GM21529 (cell line): ENCODE results near the gene AARS2.
"Not testable (repeated sequence)": the region's sequence is repeated elsewhere in the genome, so short reads cannot be mapped to it uniquely, and the experiment has no call there.

Experiments
- ATAC-seq: cut with Tn5 transposase; IDR thresholded peaks from one replicate; pipeline ENCODE4 v1.9.1; 2021; ENCODE audit not compliant: unreplicated experiment

AARS2 gene

DNA sequence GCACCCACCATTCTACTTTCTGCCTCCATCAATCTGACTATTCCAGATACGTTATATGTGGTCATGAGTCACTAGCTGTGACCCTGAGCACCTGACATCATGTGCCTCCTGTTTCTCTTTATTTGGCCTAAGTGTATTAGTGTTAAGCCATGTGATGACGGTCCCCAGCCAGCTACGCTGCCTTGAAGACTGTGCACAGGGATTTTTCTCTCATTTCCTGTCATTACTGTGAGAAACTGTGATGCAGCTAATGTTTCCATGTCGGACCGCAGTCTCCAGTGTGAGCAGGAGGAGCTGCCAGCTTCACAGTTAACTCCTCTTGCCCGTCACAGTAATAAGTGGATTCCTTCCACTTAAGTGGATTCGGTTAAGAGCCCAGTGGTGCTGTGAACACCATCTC lies 19.4 kb upstream of the AARS2 start:
- no peak for ATAC-seq

DNA sequence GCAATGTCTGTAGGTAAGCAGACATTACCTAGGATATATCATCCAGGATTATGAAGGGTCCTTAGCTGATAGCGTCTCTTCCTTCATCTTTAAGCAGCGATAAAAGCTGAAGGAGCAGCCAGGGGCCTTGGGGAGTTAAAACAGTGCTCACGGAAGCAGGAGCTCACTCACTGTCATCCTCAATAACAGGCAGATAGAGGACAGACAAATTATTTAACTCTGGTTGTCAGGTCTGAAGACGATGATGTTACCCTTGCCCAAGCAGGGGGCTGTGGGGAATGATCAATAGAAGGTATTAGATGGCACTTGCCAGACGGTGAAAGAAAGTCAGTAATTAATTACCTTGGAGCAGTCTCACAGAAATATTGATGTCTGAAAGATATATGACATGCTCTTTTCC lies 16.7 kb upstream of the AARS2 start:
- no peak for ATAC-seq

DNA sequence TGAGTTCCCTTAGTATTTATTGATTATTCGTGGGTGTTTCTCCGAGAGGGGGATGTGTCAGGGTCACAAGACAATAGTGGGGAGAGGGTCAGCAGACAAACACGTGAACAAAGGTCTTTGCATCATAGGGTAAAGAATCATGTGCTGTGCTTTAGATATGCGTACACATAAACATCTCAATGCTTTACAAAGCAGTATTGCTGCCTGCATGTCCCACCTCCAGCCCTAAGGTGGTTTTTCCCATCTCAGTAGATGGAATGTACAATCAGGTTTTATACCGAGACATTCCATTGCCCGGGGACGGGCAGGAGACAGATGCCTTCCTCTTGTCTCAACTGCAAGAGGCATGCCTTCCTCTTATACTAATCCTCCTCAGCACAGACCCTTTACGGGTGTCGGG lies 15.1 kb upstream of the AARS2 start:
- ATAC-seq: not testable (repeated sequence)

DNA sequence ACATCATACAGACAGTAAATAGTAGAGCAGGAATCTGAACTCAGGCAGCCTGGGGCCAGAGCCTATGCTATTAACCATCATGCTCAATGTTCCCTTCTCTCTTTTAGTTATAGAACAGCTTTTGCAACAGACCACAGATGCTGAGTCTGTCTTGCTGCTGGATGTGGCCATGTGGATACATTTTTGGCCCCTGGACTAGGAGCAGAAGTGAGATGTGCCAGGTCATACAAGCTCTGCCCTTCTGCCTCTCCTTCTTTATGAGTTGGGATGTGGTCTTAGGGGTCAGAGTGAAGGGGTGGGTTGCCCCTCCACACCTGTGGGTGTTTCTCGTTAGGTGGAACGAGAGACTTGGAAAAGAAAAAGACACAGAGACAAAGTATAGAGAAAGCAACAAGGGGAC lies 14.6 kb upstream of the AARS2 start:
- no peak for ATAC-seq

DNA sequence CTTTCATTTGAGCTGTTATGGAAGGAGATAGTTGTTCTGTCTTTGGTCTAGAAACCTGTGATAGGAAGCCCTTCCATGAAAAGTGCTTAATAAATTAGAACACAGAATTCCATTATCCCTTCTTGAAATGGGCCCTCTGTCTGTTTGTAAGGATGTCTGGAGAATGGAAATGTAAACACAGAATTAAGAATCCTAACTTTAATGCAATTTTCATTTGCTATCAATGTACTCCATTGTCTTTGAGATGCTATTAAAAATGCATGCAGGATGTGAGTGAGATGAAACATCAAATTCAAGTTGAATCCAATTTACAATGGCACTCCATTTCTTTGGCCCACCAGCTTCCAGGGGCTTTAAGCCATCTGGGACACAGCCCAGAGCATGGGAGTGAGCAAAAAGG lies 13.9 kb upstream of the AARS2 start:
- no peak for ATAC-seq

DNA sequence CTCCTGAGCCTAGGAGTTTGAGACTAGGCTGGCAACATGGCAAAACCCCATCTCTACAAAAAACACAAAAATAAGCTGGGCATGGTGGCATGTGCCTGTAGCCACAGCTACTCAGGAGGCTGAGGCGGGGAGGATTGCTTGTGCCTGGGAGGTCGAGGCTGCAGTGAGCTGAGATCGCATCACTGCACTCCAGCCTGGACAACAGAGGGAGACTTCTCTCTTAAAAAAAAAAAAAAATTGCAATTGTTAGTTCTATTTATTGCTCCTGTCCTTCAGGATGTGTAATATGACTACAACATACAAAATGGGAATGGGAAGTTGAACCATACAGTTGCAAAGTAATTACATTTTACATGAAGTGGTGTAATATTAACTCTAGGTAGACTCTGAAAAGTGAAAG lies 8.1 kb upstream of the AARS2 start:
- no peak for ATAC-seq

DNA sequence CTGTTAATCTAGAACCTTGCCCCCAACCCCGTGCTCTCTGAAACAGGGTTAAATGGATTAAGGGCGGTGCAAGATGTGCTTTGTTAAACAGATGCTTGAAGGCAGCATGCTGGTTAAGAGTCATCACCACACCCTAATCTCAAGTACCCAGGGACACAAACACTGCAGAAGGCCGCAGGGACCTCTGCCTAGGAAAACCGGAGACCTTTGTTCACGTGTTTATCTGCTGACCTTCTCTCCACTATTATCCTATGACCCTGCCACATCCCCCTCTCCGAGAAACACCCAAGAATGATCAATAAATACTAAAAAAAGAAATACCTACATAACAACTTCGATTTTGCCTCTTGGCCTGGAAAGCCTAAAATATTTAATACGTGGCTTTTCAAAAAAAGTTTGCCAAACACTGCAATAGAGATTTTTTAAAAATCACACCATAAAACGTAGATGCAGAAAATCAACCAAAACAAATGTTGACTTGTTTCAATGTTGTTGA lies 4.0 kb upstream of the AARS2 start:
- ATAC-seq: not testable (repeated sequence)

DNA sequence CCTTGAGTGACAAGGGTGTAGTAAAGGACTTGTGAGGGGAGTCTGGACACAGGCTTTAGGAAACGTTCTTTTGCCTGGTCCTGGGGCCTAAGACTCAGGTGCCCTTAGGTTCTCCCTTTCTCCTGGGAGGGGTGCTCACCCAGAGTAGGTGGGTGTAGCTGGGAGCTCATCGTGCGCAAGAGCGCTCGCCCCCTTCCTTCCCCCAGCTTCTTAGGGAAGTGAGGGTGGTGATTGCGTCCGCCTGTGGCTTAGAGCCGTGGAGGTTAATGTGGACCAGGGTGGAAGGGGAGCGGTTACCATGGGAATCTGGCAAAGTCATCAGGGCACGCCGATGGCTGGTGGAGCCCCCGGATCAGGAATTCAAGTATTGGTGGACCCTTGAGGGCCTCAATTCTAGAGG lies 3.3 kb upstream of the AARS2 start:
- ATAC-seq: no peak

DNA sequence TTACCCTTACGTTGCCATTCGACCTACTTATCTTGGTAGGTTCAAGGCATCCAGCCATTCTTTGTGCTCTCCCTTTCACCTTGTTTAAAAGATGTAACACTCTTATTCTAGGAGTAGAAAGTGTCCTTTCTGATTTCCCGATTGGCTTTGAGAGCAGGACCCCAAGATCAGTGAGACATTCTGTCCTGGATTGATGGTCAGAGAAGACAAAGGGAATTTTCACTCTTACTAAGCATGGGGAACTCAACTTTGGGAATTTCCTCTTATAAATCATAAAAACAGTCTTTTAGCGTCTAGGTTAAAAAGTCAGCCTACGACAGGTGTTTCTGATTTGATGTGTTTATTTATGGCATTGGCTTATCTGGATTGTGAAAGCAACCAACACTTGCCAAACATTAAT lies 2.8 kb upstream of the AARS2 start:
- no peak for ATAC-seq

DNA sequence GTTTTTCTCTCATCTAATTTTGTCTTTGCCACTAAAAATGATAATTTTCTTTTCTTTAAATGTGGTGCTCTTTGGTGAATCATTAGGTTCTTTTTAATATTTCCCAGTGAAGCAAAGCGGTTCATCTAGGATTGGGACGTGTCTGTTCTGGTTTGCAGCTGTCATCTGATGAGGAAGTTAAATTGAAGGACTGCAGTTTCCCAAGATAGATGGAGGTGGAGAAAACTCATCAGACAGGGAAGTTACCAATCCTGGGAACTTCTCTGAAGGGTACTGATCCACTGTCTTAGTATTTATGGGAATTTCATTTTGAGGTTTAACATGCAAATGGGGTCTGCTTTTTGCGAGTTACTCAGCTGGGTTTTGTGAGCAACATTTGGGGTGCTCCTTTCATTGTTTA lies 2.4 kb upstream of the AARS2 start:
- no peak for ATAC-seq

DNA sequence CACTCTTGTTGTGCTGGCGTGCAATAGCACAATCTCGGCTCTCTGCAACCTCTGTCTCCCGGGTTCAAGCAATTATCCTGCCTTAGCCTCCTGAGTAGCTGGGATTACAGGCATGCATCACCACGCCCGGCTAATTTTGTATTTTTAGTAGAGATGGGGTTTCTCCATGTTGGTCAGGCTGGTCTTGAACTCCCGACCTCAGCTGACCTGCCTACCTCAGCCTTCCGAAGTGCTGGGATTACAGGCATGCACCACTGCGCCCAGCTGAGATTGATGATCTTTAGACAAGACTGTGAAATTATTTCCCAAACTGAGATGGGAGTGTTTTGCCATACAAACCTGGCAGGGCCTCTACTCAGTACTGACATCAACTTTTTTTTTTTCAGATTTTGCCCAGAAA lies 1.5 kb upstream of the AARS2 start:
- not testable (repeated sequence) for ATAC-seq

DNA sequence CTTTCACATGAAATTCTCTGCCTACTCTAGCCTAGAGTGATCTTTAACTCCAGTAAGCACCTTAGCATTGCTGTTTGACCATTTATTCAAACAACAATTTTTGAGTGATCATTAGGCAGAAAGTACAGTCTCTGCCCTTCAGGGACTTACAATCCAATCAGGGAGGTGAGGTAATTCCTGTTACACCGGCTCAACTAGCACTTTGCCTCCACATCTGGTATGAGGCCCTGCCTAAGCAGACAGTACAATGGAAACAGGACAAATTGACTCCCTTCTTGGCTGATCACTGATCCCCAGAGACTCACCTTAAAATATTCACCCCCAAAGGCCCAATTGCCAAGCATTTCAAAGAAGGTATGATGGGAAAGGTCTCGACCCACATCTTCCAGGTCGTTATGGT lies 1.4 kb downstream of the AARS2 start:
- ATAC-seq: no peak

DNA sequence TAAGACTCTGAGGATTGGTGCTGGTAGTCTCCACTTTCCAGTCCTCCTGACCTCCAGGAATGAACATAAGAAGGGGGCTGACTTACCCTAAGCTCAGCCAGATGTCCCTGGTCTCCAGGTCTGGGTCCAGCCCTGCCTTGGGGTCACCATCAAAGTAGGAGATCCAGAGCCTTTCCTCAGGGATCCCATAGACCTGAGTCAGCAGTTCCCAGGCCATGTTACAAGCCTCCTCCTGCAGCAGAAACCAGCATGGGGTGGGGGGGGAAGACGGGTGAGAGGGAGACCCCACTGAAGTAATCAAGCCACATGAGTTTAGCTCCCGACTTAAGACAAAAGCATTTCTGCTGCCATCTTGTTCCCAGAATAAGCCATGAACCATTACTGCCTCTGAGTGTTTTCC lies 1.8 kb downstream of the AARS2 start:
- ATAC-seq: no peak

DNA sequence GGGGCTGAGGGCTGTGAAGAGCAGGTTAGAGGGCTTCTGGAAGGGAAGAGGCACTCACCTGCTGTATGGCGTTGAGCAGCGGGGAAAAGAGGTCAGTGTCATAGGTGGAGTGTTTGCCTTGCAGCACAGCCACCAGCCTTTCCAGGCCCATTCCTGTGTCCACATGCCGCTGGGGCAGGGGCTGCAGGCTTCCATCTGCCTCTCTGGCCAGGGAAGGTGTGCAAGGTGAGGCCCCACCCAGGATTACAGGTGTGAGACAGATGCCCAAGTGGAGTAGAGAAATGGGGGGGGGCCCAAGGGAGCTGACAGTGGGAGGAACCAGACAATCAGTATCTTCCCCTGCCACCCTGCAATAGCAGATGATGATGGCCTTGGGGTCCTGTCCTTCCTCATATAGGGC lies 2.9 kb downstream of the AARS2 start:
- ATAC-seq: no peak

DNA sequence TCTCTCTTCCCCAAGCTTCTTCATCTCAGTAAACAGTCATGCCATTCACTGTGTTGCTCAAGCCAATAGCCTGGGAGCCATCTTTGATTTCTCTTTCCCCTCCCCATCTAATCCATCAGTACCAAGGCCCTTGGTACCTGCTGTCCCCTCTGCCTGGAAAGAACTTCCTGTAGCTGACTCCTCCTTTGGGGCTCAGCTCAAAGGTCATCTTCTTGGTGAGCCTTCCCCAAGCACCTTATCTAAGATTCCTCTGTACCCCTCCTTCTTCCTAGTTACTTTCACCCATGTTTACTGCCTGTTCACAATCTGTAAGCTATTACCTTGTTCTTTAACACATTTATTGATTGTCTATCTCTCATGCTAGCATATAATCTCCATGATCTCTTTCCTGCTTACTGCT lies 3.5 kb downstream of the AARS2 start:
- no peak for ATAC-seq

DNA sequence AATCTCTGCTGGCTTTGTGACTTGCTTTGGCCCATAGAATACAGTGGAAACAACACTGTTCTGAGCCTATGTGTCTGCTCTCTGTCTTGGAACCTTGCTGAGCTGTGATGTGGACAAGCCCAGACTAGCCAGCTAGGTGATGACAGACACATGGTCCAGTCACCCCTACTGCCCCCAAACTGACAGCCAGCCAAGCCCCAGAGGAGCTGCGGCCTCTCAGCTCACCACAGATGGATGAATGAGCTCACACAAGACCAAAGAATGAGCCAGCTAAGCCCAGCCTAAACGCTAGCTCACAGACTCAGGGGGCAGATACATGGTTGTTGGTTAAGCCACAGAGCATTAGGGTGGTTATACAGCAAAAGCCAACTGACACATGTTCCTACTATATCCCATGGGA lies 4.1 kb downstream of the AARS2 start:
- no peak for ATAC-seq

DNA sequence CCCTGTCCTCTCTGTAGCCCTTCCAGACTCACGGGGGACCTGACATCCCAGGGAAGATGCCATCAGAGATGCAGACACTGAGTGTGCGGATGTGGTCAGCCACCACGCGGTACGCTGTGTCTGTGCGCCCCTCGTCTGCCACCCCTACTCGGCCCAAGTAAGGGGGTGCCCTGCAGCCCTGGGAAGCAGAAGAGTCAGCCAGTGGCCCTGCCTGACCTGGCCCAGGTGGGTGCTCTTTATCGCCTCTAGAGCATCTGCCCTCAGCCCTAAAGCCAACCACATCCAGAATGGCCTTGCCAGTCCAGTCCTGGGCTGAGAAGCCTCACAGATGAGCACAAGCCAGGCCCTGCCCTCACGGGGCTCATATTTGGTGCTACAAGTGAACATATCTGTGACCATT lies 5.9 kb downstream of the AARS2 start:
- no peak for ATAC-seq

DNA sequence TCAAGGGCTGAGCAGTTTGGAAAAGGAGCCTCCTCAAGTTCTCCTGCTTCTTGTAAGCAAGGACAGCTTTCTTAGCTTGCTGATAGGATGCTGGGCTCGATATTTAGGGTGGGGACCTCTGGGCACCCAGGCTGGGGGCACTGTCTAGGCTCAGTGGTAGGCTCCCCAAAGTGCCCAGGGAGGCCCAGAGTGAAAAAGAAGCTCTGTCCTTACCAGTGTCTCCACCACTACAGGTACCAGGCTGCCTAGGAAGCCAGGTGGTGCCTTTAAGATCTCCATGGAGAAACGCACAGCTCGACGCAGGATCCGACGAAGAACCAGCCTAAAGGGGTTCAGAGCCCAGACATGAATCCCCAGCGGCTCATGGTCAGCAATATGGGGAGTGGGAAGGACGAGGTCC lies 6.4 kb downstream of the AARS2 start:
- no peak for ATAC-seq

DNA sequence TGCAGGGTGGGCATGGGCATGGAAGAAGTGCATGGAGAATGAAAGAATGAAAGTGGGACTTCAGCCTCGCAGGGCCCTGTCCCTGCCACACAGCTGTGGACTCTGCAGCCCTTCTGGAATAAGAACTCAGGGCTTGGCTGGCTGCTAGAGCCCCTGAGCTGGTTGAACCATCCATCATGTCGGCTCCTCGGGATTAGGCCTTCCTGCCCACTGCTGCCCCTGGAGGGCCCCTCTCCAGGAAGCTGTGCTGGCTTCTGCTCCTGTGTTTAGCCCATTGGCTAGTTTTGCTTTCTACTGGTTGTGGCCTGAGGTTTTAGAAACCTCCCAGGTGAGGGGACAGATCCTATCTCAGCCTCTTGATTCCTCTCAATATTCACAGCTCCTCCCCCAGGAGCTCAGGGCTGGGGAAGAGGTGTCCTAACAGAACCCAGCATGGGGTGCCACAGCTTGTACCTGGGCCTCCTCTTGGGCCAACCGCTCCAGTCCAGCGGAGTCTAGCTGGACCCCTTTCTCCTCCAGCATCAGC lies 7.9 kb downstream of the AARS2 start:
- ATAC-seq: no peak

DNA sequence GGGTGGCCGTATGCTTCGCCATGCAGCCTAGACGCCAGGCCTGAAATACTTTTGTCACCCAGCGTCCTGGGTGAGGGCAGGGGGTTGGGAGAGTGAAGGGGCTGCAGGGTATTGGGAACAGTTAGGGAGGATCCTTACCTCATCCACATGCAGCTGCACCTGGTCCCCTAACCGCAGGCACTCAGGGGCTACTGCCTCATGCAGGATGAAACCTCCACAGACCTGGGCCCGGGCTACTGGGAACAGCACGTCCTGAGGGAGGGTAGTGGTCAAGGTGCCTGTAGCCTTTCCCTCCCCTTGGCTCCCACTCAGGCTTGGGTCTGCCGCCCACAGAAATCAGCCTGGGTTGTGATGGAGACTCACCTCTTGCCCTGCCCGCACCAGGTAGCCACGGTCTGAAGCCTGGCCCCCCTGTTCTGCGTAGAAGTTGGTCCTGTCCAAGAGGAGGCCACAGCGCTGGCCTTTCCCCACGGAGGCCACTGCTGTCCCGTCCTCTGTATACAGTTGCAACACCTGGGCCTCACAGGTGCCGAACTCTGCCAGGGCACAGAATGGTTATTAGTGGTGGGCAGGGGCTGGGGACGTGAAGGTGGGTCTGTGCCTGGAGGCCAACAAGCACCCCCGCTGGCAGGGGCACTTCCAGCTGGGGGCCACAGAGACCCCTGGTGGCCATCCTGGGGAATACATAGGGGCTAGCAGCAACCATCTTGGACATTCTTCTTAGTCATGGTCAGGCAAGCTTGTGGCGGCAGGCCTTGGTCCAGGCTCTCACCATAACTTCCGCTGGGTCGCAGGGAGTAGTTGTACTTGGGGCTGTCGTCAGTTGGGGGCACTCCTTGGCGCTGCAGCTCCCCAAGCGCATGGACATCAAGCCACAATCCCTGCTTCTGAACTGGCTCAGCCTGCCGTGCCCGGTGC lies 8.6 kb downstream of the AARS2 start:
- ATAC-seq: no peak

DNA sequence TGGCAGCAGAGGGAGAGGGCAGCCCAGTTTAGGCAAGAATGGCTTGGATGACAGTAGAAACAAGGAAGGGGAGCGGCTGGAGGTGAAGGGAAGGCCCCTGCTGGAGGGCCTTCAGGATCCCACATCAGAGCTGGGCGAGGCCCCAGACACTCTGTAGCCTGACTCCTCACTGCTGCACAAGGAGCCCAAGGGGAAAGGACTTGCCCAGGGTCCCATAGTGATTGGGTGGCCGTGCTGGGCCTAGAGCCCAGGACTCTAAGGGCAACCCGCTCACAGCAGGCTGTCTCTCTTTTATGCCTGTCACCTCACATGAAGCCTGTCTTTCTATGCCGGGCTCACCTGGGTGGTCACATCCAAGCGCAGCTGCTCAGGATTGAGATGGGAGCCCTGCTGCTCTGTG lies 9.3 kb downstream of the AARS2 start:
- ATAC-seq: no peak

DNA sequence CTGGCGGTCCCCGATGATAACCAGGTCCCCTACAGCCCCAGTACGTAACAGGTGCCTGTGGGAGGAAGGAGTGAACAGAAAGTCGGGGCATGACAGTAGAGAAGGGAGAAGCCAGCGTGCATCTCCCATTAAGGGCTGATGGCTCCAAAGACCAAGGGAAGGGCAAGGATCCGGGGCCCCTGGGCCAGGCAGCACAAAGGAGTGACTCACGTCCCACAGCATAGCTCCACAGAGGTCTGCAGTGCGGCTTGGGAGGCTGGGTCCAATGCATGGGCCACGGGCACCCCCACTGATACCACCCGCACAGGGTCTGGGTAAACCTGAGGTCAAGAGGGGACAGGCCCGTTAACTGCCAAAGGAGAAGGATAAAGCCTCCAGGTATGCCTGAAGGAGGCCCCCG lies 10.3 kb downstream of the AARS2 start:
- ATAC-seq: no peak
